NCI-H2196 (cell line): ENCODE measurements around the gene C11orf21.

ENCODE experiments used
- DNase-seq: peaks from one replicate; lab custom pipeline; 2025; ENCODE audit not compliant: unreplicated experiment; lab: John Stamatoyannopoulos, UW

C11orf21 gene

GRCh38 chr11:2321311-2321683 lies 19.6 kb upstream of the C11orf21 start:
- no peak for DNase-seq

DNA sequence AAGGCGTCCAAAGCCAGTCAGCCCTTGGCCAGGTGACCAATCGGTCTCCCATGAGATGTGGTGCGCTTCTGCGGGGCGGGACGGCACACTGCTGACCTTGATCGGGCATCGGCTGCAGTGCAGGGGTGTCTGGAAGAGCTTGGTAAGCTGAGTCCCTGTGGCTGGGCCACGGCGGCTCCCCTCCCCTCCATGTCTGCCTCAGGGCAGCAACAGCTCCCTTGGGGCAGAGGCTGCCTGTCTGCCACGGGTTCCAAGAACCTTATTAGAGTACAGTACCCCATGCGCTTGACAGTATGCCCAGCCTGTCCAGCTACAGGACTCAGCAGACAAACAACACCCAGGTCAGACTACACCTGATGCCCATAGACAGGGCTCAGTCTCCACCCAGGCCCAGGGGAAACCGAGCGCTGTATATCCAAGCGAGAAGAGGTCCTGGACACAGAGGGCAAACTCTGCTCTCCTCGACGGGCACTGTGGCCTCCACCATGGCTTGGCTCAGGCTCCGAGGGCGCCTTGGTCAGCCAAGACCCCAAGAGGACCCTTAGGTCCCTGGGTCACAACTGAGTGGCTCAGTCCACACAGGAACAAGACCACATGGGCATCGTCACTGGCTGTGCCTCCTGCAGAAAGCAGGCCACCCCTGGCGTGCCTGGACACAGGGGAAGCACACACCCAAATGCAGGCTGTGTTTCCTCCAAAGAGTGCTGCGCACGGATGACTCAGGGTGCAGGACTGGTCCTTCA lies 19.0 kb upstream of the C11orf21 start:
- DNase-seq: no peak

DNA sequence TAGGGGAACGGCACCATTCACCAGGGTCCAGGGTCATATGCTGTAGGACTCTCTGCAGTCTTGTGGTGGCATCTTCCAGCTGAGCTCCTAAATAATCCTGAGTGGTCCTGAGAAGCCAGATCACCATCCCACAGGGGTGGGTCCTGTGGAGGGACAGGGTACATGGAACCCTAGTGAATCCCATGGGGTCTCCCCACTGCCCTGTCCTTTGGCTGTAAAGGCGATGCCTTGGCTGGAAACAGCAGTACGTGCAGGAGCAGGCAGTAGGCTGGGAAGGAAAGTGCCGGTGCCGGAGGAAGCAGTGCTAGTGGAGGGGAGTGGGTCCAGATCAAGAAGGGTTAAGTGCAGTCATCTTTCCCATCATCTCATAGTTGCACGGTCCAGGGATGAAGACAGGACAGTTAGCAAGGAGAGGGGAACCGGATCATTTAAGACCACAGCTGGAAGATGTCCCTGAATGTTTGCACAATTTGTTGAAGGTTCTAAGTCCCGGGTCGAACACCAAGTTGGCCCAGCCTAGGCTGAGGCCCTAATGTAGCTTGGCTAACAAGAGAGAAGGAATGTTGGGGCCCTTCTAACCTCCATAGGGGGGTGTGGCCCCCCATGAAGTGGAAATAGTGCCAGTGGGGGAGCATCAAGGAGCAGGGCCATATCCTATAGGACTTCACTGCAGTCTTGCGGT lies 18.2 kb upstream of the C11orf21 start:
- DNase-seq: no peak

GRCh38 chr11:2318707-2319106 lies 17.0 kb upstream of the C11orf21 start:
- DNase-seq: no peak

GRCh38 chr11:2318123-2318522 lies 16.4 kb upstream of the C11orf21 start:
- DNase-seq: no peak

DNA sequence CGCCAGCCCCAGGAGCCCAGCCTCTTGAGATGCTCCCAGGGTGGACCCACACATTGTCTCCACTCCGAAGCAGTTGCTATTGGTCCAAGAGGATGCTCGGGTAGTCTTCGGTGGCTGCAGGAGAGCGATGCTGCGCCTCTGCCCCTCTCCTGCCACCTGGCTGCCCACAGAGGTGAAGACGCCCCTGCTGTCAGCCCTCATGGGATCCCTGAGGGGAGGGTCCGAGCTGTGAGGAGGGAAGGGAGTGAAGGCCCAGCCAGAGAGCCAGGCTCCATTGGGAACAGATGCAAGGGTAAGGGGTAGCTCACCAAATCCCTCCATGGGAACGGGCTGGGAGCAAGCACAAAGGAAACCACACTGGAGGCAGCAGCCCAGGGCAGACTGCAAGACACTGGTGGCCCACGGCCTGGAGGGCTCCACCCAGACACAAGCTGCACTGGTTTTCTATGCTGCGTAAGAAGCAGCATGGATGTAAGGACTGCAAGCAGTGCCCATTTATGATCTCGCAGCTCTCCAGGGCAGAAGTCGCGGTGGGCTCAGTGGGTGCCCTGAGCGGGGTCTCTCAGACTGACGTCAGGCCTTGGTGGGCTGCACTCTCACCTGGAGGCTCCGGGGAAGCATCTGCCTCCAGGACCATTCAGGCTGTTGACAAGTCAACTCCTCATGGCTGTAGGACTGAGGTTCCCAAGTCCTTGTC lies 15.8 kb upstream of the C11orf21 start:
- DNase-seq: no peak

DNA sequence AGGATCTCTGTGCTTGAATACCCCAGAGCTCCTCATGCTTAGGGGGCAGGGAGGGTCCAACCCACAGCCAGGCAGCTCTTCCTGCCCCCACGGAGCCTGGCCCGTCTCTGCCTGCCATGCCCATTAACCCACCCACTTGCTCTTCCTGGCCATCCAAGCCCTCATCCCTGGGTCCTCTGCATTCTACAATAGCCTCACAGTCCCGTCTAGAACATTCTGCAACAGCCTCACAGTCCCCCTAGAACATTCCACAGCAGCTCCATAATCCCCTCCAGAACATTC lies 15.2 kb upstream of the C11orf21 start:
- DNase-seq: no peak

DNA sequence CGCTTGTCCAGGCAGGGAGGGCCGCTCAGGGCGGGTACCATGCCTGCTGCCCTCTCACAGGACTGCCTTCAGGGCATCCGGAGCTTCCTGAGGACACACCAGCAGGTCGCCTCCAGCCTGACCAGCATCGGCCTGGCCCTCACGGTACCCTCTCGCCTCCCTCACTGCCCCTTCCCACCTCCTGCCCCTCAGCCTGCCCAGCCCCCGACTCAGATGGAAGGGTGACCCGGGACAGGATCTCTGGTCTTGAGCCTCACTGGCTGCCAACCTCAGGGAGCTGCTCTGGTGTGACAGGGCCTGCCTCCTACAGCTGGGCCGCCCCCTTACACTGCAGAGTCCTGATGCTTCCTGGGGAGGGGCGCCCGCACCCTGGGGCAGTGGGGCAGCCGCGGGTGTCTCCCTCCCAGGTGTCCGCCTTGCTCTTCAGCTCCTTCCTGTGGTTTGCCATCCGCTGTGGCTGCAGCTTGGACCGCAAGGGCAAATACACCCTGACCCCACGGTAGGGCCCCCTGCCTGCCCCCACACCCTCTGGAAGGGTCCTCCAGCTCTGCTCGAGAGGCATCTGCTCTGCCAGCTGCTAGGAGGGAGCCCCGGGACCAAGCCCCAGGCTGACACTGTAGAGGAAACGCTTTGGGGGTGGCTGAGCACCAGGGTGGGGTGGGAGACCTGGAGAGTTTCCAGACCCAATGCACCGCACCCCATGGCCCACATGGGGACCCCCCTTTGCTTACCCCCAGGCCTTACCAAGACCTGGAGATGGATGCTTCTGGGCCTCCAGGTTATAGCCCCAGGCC lies 14.6 kb upstream of the C11orf21 start:
- no peak for DNase-seq

GRCh38 chr11:2315395-2316168 lies 13.9 kb upstream of the C11orf21 start:
- DNase-seq: no peak

GRCh38 chr11:2314525-2315394 lies 13.0 kb upstream of the C11orf21 start:
- DNase-seq: peak; percentile 49

DNA sequence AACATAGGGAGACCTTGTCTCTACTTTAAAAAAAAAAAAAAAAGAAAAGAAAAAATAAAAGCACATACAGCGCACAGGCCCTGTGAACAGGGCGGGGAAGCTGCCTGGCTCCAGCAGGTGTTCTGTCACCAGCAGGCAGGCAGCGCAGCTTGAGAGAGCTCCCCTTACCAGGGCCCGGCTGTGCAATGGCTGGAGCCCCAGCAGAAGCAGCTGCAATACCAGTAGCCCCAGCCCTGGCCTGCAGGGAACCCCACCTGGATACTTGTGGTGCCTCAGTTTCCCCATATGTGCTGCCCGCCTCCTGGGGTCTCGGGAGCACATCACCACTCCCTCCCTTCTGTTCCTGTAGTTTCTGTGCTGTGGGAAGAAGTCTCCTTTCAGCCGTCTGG lies 12.4 kb upstream of the C11orf21 start:
- no peak for DNase-seq

- DNase-seq: no peak
Measured at GRCh38 chr11:2313051-2313951, 11.6 kb upstream of the C11orf21 start.

- no peak for DNase-seq
Measured at GRCh38 chr11:2312232-2313042, 10.7 kb upstream of the C11orf21 start.

GRCh38 chr11:2311353-2312133 lies 9.8 kb upstream of the C11orf21 start:
- no peak for DNase-seq

GRCh38 chr11:2310786-2311352 lies 9.2 kb upstream of the C11orf21 start:
- DNase-seq: no peak

- DNase-seq: no peak
Measured at GRCh38 chr11:2310073-2310785, 8.5 kb upstream of the C11orf21 start.
